NCI-H1417 treated with DMSO at 0.1 percent for 48 hours (cell line): ENCODE measurements around the gene CDK7.
"Not testable (repeated sequence)": the region's sequence is repeated elsewhere in the genome, so short reads cannot be mapped to it uniquely, and the experiment has no call there.

Experiments
- DNase-seq: peaks from one replicate; lab custom pipeline; 2025; lab: John Stamatoyannopoulos, UW

The CDK7 gene

DNA sequence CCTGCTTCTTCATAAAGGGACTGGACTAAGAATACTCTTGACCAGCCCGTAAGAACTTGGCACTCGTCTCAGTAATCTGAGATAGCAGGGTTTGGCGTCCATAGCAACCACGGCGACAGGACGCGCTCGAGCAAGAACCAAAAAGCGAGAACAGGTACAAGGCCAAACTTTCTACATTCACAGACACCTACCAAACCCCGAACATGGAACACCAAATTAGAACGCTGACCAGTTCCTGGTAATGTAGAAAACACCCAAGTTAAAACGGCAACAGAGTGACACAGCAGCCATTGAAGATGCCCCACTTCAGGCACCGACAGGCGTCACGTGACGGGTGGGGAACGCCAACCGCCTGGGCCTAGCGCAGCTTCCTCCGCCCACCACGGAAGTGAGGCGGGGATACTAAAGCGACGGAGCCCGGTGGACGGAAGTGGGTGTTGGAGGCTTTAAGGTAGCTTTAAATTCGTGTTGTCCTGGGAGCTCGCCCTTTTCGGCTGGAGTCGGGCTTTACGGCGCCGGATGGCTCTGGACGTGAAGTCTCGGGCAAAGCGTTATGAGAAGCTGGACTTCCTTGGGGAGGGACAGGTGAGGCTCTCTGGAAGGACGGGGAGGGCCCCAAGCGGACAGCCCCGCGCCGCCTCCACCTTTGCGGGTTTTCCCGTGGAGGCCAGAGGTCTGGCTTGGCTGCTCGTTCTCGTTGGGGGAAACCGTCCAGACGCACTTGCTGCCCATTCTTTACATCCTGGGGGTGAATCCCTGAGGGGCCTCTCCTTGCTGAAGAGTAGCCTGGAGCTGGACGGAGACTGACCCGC lies at the start of gene CDK7:
TSS of gene CDK7 (plus strand) at position 430 of the 812 bp plus-strand sequence. CDS start at position 520, 90 bp downstream.
- DNase-seq, result peak; percentile 14

DNA sequence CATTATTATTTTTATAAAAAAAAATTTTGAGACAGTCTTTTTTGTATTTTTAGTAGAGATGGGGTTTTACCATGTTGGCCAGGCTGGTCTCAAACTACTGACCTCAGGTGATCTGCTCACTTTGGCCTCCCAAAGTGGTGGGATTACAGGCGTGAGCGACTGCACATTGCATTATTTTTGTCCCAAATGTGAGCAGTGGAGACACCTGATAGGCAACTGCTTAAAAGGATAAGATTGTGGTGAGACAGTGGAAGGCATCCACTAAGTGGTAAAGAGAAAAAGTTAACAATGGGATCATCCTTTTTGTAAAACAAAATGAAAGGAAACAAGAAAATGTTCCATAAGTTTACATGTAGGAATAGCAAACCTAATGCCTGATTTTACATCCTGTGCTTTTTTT lies 47.3 kb upstream of the CDK7 start:
- DNase-seq, result no peak

DNA sequence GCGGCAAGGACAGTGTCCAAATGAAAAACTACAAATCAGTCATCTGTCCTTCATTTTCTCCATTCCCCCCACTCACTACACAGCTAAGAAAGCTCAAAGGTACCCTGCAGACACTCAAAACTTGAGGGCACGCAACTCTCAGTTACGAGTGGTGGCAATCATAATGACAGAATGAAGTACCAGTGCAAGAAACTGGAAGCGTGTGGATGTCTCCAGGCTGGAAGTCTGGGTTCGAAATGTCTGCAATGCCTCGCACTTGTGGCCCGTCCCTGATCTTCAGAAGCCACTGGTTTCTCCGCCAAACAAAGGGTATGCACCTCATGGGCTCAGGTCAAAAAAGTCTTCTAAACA lies 45.9 kb upstream of the CDK7 start:
- no peak for DNase-seq

DNA sequence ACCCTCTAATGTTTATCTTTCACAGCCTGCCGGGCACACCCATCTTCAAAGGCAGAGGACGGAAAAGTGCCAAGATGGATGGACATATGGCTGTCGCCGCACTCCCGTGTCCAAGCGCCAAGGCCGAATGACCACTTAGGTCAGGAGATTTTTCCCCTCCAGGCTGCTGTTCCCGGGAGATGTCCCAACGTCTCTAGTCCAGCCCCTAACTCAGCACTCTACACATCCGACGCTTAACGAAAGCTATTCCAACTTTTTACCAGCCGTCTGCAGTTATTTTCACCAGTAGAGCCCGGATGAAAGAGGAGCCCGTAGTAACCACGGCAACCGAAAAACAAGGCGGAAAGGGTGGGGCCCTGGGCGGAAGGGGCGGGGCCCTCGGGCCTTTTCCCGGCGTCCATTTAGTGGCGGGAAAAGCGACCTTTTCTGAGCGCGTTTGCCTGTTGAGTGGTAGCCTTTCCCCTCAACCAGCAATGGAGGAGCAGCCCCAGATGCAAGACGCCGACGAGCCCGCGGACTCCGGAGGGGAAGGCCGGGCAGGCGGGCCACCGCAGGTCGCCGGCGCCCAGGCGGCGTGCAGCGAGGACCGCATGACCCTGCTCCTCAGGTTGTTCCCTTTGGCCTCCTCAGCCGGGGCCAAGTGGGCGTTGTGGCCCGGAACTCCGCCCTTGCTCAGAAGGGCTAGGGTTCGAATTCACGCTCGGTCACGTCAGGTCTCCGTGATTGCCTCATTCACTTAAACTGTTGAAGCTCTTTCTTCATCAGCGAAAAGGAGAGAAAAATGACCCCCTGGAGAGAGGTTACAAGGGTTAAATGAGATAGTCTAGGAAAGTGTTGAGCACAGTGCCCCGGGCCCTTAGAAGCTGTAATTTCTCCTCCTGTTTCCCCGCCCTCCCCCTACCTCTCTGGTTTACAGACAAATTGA lies 45.3 kb upstream of the CDK7 start, which contains the start of gene CENPH:
TSS of gene CENPH (plus strand) at position 422 of the 925 bp plus-strand sequence. CDS start at position 474, 52 bp downstream.
- peak; percentile 4 for DNase-seq

DNA sequence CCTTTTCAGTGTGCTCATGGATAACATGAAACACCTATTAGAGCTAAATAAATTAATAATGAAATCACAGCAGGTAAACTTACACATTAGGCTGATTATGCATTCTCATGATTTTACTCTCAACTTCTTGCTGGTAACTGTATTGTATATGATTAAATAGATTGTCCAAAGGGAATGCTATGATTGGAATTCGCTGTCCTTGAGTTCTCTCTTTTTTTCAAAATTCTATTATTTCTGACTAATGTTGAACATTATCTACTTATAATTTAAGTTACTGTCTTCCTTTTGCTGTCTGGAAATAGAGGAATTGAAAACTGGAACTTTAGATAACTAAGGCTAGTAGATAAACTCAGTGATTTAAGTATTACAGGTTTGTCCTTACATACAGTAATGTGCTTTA lies 32.2 kb upstream of the CDK7 start:
- DNase-seq, result no peak

DNA sequence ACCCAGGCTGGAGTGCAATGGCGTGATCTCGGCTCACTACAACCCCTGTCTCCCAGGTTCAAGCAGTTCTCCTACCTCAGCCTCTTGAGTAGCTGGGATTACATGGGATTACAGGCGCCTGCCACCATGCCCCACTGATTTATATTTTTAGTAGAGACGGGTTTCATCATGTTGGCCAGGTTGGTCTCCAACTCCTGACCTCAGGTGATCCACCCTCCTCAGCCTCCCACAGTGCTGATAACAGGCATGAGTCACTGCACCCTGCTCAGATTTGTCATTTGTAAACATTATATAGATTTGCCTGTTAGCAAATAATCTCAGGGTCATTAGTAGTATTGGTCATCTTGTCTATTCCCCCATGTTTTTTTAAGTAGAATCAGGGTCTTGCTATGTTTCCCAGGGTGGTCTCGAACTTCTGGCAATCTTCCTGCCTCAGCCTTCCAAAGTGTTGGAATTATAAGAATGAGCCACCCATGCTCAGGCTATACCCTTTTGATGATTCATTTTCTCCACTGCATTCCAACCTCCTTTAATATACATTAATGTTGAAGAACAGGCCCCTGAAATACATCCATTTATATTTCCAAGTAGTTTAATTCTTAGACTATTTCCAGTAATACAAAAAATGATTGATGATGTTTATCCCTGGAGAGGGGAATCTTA lies 28.0 kb upstream of the CDK7 start:
- no peak for DNase-seq

DNA sequence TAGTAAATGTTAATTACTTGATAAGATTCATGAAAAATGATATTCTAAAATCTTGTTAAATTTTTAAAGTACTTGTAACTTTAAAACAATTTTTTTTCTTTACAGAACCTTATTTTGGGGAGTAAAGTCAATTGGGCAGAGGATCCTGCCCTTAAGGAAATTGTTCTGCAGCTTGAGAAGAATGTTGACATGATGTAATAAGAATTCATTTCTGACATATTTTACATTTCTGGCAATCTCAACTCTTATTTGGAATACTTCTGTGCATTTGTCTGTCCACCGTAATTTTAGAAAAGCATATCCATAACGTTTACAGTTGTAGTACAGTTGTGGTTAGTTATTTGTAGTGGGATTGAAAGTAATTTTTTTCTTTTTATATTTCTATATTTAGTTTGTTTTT lies 25.1 kb upstream of the CDK7 start:
- no peak for DNase-seq

DNA sequence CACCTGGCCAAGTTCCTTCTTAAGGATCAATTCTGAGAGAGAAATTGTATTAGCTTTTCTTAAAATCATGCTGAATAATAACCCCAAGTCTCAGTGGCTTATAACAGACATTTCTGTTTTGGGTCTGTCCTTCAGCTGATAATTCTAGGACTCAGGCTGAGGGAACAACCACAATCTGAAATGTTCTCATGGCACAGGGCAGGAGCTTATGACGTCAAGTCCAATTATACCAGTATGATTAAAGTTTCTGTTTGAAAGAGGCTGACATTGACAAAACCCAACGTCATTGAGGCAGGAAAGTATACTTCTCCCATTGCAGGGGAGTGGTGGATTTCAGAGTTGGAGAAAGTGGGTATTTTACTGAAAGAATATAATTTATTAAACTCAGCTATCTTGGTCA lies 23.5 kb upstream of the CDK7 start:
- no peak for DNase-seq

DNA sequence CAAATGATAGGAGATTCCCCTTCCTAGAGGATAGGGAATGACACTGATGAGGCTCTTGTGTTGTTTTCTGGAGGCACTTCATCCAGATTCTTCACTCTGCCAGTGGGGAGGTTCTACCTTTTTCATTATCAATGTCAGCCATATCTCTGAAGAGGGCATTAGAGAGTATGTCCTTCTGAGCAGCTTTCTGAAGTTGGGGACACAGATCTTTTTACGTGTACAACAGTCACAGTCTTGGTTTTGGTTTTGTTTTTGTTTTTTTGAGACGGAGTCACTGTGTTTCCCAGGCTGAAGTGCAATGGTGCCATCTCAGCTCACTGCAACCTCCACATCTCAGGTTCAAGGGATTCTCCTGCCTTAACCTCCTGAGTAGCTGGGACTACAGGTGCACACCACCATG lies 22.7 kb upstream of the CDK7 start:
- no peak for DNase-seq

DNA sequence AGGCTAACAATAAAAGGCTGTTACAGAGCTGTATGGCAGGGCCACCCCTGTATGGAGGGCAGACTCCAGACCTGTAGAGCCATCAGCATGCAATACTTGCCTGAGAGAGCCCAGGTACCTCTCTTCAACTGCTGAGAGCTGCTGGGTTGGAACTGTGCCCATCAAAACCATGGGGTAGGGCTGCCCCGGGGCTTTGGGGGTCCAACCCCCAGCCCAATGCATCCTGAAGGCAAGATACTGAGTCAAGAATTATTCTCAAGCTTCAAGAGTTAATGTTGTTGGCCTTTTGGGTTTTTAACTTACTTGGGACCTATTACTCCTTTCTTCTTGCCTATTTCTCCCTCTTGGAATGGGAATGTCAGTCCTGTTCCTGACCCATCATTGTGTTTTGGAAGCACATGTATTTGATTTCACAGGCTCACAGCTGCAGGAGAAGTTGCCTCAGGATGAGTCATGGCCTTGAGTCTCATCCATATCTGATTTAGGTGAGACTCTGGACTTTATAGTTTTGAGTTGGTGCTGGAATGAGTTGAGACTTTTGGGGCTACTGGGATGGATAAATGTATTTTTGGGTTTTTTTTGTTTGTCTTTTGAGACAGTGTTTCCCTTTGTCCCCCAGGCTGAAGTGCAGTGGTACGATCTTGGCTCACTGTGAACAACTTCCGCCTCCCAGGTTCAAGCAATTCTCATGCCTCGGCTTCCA lies 21.0 kb upstream of the CDK7 start:
- DNase-seq, result no peak

DNA sequence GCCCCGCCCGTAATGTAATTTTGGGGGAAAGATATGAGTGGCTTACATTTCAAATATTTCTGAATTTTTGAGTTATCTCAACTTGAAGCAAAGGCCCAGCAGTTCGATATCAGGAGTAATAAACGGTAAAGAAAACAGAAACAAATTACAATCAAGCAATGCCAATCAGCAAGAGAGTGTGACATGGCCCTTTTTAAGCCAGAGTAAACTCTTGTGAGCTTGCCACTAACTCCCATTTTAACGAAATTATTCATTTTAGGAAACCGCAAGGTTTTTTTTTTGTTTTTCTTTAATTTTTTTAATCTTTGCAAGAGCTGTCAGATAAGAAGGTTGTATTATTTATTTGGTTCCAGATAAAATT lies 17.6 kb upstream of the CDK7 start:
- DNase-seq, result no peak

DNA sequence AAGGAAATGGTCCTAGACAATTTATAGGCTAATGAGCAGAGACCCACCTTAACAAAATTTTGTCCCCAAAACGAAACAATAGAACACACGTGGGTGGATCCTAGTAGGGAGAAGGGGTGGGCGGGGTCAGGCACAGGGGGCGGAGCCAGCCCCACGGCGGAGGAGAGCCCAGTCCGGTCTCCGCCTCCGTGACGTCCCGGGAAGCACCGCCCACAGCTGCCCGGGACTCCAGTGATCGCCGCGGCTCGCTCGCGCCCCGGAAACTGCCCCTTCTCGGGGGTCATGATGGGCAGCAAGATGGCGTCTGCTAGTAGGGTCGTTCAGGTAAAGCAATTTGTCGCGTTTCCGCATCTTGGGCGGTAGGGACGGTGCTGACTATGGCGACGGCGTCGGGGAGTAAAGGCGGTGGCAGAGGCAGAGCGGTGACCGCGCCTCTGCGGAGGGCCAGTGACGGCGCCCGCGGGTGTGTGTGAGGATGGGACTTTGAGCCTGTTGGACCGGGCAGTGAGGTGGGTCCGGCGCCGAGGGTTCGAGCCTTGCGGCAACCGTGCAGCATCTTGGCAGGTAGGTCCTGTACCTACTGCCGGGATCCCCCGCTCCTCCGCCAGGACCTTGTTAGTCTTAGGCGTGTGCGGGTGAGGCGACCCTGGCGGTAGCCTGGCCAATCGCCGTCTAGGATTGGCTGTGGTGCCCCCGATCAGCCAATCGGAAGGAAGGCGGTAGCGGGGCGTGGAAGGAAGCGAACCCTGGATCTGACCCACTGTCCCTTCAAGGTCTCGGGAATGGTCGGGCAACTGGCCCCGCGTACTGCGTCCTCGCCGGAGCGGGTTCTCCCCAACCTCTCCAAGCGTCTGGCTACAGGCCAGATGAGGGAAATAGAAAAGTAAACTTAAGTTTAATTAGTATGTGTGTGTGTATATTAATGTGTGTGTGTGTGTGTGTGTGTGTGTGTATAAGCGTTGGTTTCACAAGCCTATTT lies 16.8 kb upstream of the CDK7 start:
- peak; percentile 31 for DNase-seq

DNA sequence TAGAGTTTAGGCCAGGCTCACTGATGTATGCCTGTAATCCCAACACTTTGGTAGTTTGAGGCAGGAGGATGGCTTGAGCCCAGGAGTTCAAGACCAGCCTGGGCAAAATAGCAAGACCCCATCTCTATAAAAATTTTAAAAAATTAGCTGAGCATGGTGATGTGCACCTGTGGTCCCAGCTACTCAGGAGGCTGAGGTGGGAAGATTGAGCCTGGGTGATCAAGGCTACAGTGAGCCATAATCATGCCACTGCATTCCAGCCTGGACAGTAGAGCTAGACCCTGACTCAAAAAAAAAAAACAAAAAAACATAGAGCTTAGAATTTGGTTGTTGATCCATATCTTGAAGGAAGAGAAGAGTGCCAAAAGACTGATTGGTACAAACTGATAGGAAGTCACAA lies 14.7 kb upstream of the CDK7 start:
- DNase-seq, result no peak

DNA sequence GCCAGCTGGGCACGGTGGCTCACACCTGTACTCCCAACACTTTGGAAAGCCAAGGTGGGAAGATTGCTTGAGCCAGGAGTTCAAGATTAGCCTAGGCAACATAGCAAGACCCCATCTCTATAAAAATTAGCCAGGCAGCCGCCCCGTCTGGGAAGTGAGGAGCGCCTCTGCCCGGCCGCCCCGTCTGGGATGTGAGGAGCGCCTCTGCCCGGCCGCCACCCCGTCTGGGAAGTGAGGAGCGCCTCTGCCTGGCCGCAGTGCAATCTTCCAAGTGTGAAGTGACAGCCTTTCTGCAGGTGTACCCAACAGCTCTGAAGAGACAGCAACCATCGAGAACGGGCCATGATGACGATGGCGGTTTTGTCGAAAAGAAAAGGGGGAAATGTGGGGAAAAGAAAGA lies 14.3 kb upstream of the CDK7 start:
- DNase-seq, result not testable (repeated sequence)

DNA sequence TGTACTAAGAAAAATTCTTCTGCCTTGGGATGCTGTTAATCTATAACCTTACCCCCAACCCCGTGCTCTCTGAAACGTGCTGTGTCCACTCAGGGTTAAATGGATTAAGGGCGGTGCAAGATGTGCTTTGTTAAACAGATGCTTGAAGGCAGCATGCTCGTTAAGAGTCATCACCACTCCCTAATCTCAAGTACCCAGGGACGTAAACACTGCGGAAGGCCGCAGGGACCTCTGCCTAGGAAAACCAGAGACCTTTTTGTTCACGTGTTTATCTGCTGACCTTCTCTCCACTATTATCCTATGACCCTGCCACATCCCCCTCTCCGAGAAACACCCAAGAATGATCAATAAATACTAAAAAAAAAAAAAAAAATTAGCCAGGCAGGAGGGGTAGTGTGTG lies 13.9 kb upstream of the CDK7 start:
- not testable (repeated sequence) for DNase-seq

DNA sequence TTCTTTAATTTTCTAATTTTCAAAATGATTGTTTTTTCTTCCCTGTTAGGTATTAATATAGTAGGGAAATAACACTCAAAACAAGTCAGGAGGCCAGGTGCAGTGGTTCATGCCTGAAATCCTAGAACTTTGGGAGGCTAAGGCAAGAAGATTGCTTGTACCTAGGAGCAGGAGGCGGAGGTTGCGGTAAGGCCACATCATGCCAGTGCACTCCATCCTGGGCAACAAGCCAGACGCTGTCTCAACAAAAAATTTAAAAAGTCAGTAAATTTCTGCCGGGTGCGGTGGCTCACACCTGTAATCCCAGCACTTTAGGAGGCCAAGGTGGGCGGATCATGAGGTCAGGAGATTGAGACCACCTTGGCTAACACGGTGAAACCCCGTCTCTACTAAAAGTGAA lies 10.2 kb upstream of the CDK7 start:
- no peak for DNase-seq

DNA sequence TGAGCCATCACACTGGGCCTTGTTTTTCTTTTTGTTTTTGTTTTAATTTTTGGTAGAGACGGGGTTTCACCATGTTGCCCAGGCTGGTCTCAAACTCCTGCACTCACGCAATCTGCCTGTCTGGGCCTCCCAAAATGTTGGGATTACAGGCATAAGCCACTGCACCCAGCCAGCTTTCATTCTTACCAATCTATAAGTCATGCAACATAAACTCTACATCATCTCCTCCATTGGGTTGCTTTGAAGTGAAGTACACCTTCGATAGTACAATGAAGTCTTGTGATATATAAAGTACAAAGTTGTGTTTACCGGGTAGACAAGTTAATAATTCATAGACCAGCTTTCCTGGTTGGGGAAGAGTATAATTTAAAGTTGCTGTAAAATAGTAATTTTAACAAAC lies 8.8 kb upstream of the CDK7 start:
- DNase-seq, result no peak

DNA sequence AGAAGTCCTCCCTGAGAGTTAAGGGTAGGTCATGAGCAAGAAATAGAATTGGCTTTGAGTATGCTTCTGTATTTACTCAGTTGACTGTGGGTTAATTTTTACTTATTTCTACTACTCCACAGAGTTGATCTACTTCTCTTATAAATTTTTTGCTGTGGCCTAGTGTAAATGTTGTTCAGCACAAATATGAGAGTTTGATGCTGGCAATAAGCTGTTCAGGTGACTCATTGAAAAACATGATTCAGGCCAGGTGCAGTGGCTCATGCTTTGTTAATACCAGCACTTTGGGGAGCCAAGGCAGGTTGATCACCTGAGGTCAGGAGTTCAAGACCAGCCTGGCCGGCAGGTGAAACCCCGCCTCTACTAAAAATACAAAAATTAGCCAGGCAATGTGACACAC lies 4.5 kb upstream of the CDK7 start:
- no peak for DNase-seq

DNA sequence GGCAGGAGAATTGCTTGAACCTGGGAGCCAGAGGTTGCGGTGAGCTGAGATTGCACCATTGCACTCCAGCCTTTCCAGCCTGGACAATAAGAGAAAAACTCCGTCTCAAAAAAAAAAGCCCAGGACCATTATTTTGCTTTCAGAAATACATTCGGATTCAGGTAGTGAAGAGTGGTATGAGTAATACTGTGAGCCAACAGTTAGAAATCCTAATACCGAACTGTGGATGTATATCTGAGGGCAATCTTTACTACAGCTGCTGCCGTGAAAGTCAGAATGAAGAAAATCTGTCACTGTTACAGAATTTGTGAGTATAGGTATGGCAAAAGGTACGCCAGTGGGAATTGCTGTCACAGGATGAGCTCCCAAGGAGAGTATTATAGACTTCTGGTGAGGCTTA lies 3.4 kb upstream of the CDK7 start:
- DNase-seq, result no peak

DNA sequence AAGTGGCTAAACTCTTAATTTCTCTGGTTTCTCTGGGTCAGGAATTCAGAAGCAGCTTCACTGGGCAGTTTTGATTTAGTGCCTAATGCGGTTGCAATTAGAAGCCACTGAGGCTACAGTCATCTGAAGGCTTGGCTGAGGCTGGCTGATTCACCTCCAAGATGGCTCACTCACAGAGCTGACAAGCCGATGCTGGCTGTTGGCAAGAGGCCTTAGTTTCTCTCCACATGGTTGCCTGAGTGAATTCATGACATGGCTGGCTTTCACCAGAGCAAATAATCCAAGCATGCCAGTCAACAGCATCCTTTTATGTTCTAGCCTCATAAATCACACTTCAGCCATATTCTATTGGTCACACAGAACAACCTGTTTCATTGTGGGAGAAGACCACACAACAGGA lies 2.8 kb upstream of the CDK7 start:
- no peak for DNase-seq

DNA sequence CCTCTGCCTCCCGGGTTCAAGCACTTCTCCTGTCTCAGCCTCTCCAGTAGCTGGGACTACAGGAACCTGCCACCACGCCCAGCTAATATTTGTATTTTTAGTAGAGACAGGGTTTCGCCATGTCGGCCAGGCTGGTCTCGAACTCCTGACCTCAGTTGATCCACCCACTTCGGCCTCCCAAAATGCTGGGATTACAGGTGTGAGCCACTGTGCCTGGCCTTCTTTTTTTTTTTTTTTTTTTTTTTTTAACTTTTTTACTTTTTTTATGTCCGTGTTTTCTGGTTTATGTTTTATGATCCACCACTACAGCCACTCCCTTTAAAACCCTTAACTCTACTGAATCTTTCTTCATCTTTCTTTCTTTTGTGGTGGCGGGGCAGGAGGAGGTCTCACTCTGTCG lies 2.0 kb downstream of the CDK7 start:
- DNase-seq, result not testable (repeated sequence)
